Epidermal melanocyte (primary cell): ENCODE results near the gene ZGLP1.
A peak's percentile ranks its signal among the peaks of the same experiment; 100 is the strongest.
"Not testable (repeated sequence)": the region's sequence is repeated elsewhere in the genome, so short reads cannot be mapped to it uniquely, and the experiment has no call there.

Experiments used
- DNase-seq: peaks from one replicate; pipeline ENCODE4 v3.0.0; 2011; ENCODE audit warnings: low spot score; ENCODE audit not compliant: insufficient read length

The ZGLP1 gene

GRCh38 chr19:10309423-10309822, at the start of gene ZGLP1:
ZGLP1 (minus strand) TSS chr19:10309815.
- no peak for DNase-seq

GRCh38 chr19:10356431-10356830, 46.8 kb upstream of the ZGLP1 start:
- no peak for DNase-seq

- no peak for DNase-seq
Observed at GRCh38 chr19:10353793-10354391, 44.3 kb upstream of the ZGLP1 start.

GRCh38 chr19:10352764-10353671, 43.4 kb upstream of the ZGLP1 start:
- no peak for DNase-seq

GRCh38 chr19:10346509-10346908, 36.9 kb upstream of the ZGLP1 start:
- no peak for DNase-seq

- DNase-seq = no peak
Observed at GRCh38 chr19:10344780-10345179, 35.2 kb upstream of the ZGLP1 start.

GRCh38 chr19:10343495-10343894, 33.9 kb upstream of the ZGLP1 start:
- no peak for DNase-seq

- no peak for DNase-seq
Observed at GRCh38 chr19:10339977-10340376, 30.4 kb upstream of the ZGLP1 start.

- DNase-seq = no peak
Observed at GRCh38 chr19:10339380-10339960, 29.9 kb upstream of the ZGLP1 start, which contains the start of gene ICAM3. ICAM3 (minus strand) TSS chr19:10339624; CDS start chr19:10339614, 10 bp downstream.

- no peak for DNase-seq
Observed at GRCh38 chr19:10338940-10339339, 29.3 kb upstream of the ZGLP1 start.

- DNase-seq = not testable (repeated sequence)
Observed at GRCh38 chr19:10336725-10337124, 27.1 kb upstream of the ZGLP1 start.

GRCh38 chr19:10335352-10335985, 25.9 kb upstream of the ZGLP1 start:
- no peak for DNase-seq

GRCh38 chr19:10334588-10335351, 25.2 kb upstream of the ZGLP1 start:
- DNase-seq = peak; percentile 83

- DNase-seq = no peak
Observed at GRCh38 chr19:10333758-10334587, 24.4 kb upstream of the ZGLP1 start.

GRCh38 chr19:10332965-10333757, 23.5 kb upstream of the ZGLP1 start, which contains the start of gene RAVER1:
RAVER1 (minus strand) TSS chr19:10333529; CDS start chr19:10333507, 22 bp downstream.
- peak; percentile 94 for DNase-seq

GRCh38 chr19:10332158-10332964, 22.7 kb upstream of the ZGLP1 start:
- DNase-seq = no peak

GRCh38 chr19:10329555-10329954, 19.9 kb upstream of the ZGLP1 start:
- DNase-seq = no peak
